HCT116 (cell line): ENCODE data around the gene PDE4D. TPM values are rescaled to one million over a fixed set of nuclear protein-coding genes. Genes with fewer than 3 reads are reported as not detected.

Experiments
- ATAC-seq: fragments of 200-7000 bp; cut with Tn5 transposase; 2 replicates; pipeline ENCODE4 v1.9.1; 2020; ENCODE audit warnings: mild to moderate bottlenecking, moderate library complexity
- BruUV-seq: library from RNA; stranded (reverse); fragments of 400-500 nt; replicated peaks from 2 replicates; lab custom pipeline; 2021; lab: Mats Ljungman, UMichigan
- CTCF ChIA-PET: fragments of 300-600 bp; sonication (Branson Sonifier 250); formaldehyde crosslinking; loops from one replicate; lab custom pipeline; 2021; ENCODE audit warnings: antibody characterized with exemption; lab: Charles Lee
- POLR2A ChIA-PET: fragments of 300-600, 350-600 bp; sonication (Branson Sonifier 250); formaldehyde crosslinking; loops from one replicate; lab custom pipeline; 2021; ENCODE audit warnings: antibody characterized with exemption; lab: Charles Lee
- RAD21 ChIA-PET, 2 experiments: fragments of 300-600 bp; sonication (Branson Sonifier 250); formaldehyde crosslinking; loops; one replicate each; lab custom pipeline; 2023; ENCODE audit warnings: low total read pairs in 2 of 2; ENCODE audit not compliant: uncharacterized antibody in 2 of 2, unreplicated experiment in 2 of 2, low non-redundant PET in 1 of 2; lab: Charles Lee
- DNase-seq: peaks from one replicate; pipeline ENCODE4 v3.0.0-alpha.2; 2010; ENCODE audit warnings: low read depth, low spot score
- H2AFZ ChIP-seq: fragments of 200-600 bp; shearing (Covaris generic), sonication (generic); 2 replicates; pipeline ENCODE4 v1.6.1; 2017; ENCODE audit warnings: low read depth, mixed run types, mixed read lengths, antibody characterized with exemption, low read length; ENCODE audit not compliant: poor library complexity, severe bottlenecking
- H3K27ac ChIP-seq: 2 replicates; pipeline ENCODE4 v1.5.1; 2012; ENCODE audit warnings: low read depth, low read length
- H3K27me3 ChIP-seq: fragments of 200-600 bp; sonication (generic); 2 replicates; pipeline ENCODE4 v1.6.1; 2016; ENCODE audit warnings: mixed run types, low read length, mixed read lengths; ENCODE audit not compliant: insufficient read depth
- H3K36me3 ChIP-seq, 2 experiments: fragments of 200-500 bp in 1 of 2; fragments of 200-600 bp in 1 of 2; sonication (Bioruptor generic) in 1 of 2; sonication (generic) in 1 of 2; 2 replicates each; pipeline versions ENCODE4 v1.5.1 to v1.6.1; 2014 to 2016; ENCODE audit warnings: low read length in 2 of 2, inconsistent platforms in 1 of 2, mixed read lengths in 1 of 2, mixed run types in 1 of 2; ENCODE audit not compliant: insufficient read depth in 2 of 2, control insufficient read depth in 1 of 2
- H3K4me1 ChIP-seq, 2 experiments: fragments of 200-600 bp in 1 of 2; sonication (generic) in 1 of 2; 2 replicates each; pipeline versions ENCODE4 v1.5.1 to v1.6.1; 2012 to 2017; ENCODE audit warnings: low read length in 2 of 2, inconsistent platforms in 1 of 2, mild to moderate bottlenecking in 1 of 2, mixed read lengths in 1 of 2, mixed run types in 1 of 2, moderate library complexity in 1 of 2; ENCODE audit not compliant: insufficient read depth in 2 of 2, control insufficient read depth in 1 of 2
- H3K4me2 ChIP-seq: fragments of 200-600 bp; sonication (generic); 2 replicates; pipeline ENCODE4 v1.6.1; 2017; ENCODE audit warnings: mixed run types, low read length, mixed read lengths
- H3K4me3 ChIP-seq, 2 experiments: fragments of 200-600 bp in 1 of 2; sonication (generic) in 1 of 2; replicated peaks in 1 of 2; 2 replicates each; pipeline ENCODE4 v1.5.1; 2011 to 2016; ENCODE audit warnings: low read length in 2 of 2, control low read depth in 1 of 2, low read depth in 1 of 2, mild to moderate bottlenecking in 1 of 2, mixed read lengths in 1 of 2, mixed run types in 1 of 2
- H3K79me2 ChIP-seq: fragments of 200-600 bp; sonication (generic); 2 replicates; pipeline ENCODE4 v1.6.1; 2017; ENCODE audit warnings: mild to moderate bottlenecking, mixed run types, low read length, moderate library complexity, mixed read lengths; ENCODE audit not compliant: insufficient read depth
- H3K9ac ChIP-seq: fragments of 200-600 bp; sonication (generic); 2 replicates; pipeline ENCODE4 v1.6.1; 2016; ENCODE audit warnings: low read length, mixed read lengths
- H3K9me2 ChIP-seq: fragments of 200-600 bp; sonication (generic), shearing (Covaris generic); 2 replicates; pipeline ENCODE4 v1.6.1; 2017; ENCODE audit warnings: mixed run types, mild to moderate bottlenecking, moderate library complexity; ENCODE audit not compliant: insufficient read depth
- H3K9me3 ChIP-seq, 2 experiments: fragments of 200-500 bp in 1 of 2; fragments of 200-600 bp in 1 of 2; sonication (Bioruptor generic) in 1 of 2; sonication (generic) in 1 of 2; 2 replicates each; pipeline ENCODE4 v1.6.1; 2014 to 2017; ENCODE audit warnings: low read length in 2 of 2, mixed read lengths in 2 of 2, inconsistent platforms in 1 of 2, low read depth in 1 of 2, mild to moderate bottlenecking in 1 of 2, mixed run types in 1 of 2, moderate library complexity in 1 of 2; ENCODE audit not compliant: control insufficient read depth in 1 of 2, insufficient read depth in 1 of 2
- H4K20me1 ChIP-seq: fragments of 200-600 bp; sonication (generic), shearing (Covaris generic); 2 replicates; pipeline ENCODE4 v1.6.1; 2017; ENCODE audit warnings: mixed run types, mild to moderate bottlenecking, moderate library complexity; ENCODE audit not compliant: insufficient read depth
- CBX3 ChIP-seq: IDR thresholded peaks from 2 replicates; pipeline ENCODE4 v1.6.1; 2012; ENCODE audit warnings: low read depth
- ELF1 ChIP-seq: IDR thresholded peaks from 2 replicates; pipeline ENCODE4 v1.6.1; 2012; ENCODE audit warnings: low read depth, borderline replicate concordance
- EZH2 ChIP-seq: fragments of 200-600 bp; sonication (generic); IDR thresholded peaks from 2 replicates; pipeline ENCODE4 v1.6.1; 2017; ENCODE audit warnings: antibody characterized with exemption, mixed run types
- EZH2phosphoT487 ChIP-seq: fragments of 200-600 bp; IDR thresholded peaks from 2 replicates; pipeline ENCODE4 v1.6.1; 2018; ENCODE audit warnings: antibody characterized with exemption, borderline replicate concordance
- FOSL1 ChIP-seq: IDR thresholded peaks from 2 replicates; pipeline ENCODE4 v1.6.1; 2012; ENCODE audit warnings: low read depth
- POLR2A ChIP-seq: IDR thresholded peaks from 2 replicates; pipeline ENCODE4 v1.7.0; 2011; ENCODE audit warnings: borderline replicate concordance; ENCODE audit not compliant: insufficient read depth, insufficient read length; ENCODE audit errors: extremely low read depth
- RAD21 ChIP-seq: IDR thresholded peaks from 2 replicates; pipeline ENCODE4 v1.6.1; 2012; ENCODE audit warnings: low read depth, mild to moderate bottlenecking
- REST ChIP-seq: IDR thresholded peaks from 2 replicates; pipeline ENCODE4 v1.6.1; 2012; ENCODE audit warnings: low read depth
- SRF ChIP-seq: IDR thresholded peaks from 2 replicates; pipeline ENCODE4 v1.6.1; 2012; ENCODE audit warnings: low read depth
- YY1 ChIP-seq: IDR thresholded peaks from 2 replicates; pipeline ENCODE4 v1.6.1; 2011; ENCODE audit warnings: low read length, low read depth, moderate library complexity, mild to moderate bottlenecking; ENCODE audit not compliant: insufficient replicate concordance; ENCODE audit errors: extremely low read depth
- ZNF274 ChIP-seq: fragments of 200-500 bp; sonication (Bioruptor generic); IDR thresholded peaks from 2 replicates; pipeline ENCODE4 v1.6.1; 2014; ENCODE audit warnings: mild to moderate bottlenecking, low read depth, low read length, inconsistent platforms
- intact Hi-C: fragments of 100-400 bp; cut with micrococcal nuclease; formaldehyde crosslinking; loops from 2 replicates; pipeline ENCODE4 v1.10.0; 2022
- total RNA-seq: library from RNA; stranded (reverse); gene quantifications from one replicate; pipeline ENCODE4 v1.2.1, GENCODE V29; 2021; ENCODE audit not compliant: unreplicated experiment
- TF ChIP-seq, protein P1 (sequence below), 3 experiments: fragments of 200-600 bp in 1 of 3; sonication (generic) in 1 of 3; IDR thresholded peaks in 2 of 3; conservative IDR thresholded peaks in 1 of 3; 2 replicates each; pipeline ENCODE4 v1.5.1; 2012 to 2017; ENCODE audit warnings: low read depth in 2 of 3, low read length in 2 of 3, antibody characterized with exemption in 1 of 3, borderline replicate concordance in 1 of 3, control low read depth in 1 of 3, mild to moderate bottlenecking in 1 of 3, mixed read lengths in 1 of 3, mixed run types in 1 of 3, moderate library complexity in 1 of 3; ENCODE audit not compliant: insufficient read depth in 1 of 3
- TF ChIP-seq, protein P2 (sequence below): IDR thresholded peaks from 2 replicates; pipeline ENCODE4 v1.6.1; 2012
- TF ChIP-seq, protein P3 (sequence below): IDR thresholded peaks from 2 replicates; pipeline ENCODE4 v1.6.1; 2012

Gene PDE4D
- total RNA-seq, 1 experiment from 2014 or later, result 1.1 TPM

DNA sequence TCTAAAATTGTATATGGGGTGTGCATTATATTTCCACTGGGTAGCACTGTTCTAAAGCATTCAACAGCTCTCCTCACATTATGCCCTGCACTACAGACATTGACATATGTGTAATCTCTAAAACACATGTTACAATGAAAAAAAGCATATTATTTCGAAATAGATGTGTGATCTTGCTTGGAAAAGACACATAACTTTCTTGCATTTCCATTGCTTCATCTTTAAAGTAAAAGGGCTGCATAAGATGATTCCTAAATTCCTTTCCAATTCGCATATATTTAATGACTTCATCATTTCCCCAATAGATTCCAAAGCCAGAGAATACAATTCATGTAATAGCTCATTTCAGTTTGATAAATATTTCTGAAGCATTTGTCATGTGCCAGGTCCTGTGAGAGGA, 566.9 kb downstream of the PDE4D start:
- ATAC-seq (no peak), DNase-seq (no peak)
- POLR2A ChIA-PET, result no interaction called here
- Histone ChIP-seq H3K36me3 (no peaks in the 10 kb centered on the region), H2AFZ (no peak overlapping the region), H3K4me2 (no peak overlapping the region), H3K79me2 (no peaks in the 10 kb centered on the region), H3K9me2 (no peaks in the 10 kb centered on the region), H4K20me1 (no peaks in the 10 kb centered on the region), H3K27ac (no peak overlapping the region), H3K9ac (no peak overlapping the region), H3K9me3 (no peaks in the 10 kb centered on the region), H3K4me1 (no peaks in the 10 kb centered on the region), H3K4me3 (no peak overlapping the region), H3K27me3 (peaks cover 18% of the 10 kb centered on the region)
- BruUV-seq, result no TSS peak
- intact Hi-C loops, result no loop called here
- RAD21 ChIA-PET, result no interaction called here
- CTCF ChIA-PET, result no interaction called here
- TF ChIP-seq POLR2A (no peak), RAD21 (no peak), REST (no peak), EZH2 (no peak), ZNF274 (no peak), CBX3 (no peak), EZH2phosphoT487 (no peak), FOSL1 (no peak), ELF1 (no peak), SRF (no peak), YY1 (no peak)
- TF ChIP-seq, protein P1, sequence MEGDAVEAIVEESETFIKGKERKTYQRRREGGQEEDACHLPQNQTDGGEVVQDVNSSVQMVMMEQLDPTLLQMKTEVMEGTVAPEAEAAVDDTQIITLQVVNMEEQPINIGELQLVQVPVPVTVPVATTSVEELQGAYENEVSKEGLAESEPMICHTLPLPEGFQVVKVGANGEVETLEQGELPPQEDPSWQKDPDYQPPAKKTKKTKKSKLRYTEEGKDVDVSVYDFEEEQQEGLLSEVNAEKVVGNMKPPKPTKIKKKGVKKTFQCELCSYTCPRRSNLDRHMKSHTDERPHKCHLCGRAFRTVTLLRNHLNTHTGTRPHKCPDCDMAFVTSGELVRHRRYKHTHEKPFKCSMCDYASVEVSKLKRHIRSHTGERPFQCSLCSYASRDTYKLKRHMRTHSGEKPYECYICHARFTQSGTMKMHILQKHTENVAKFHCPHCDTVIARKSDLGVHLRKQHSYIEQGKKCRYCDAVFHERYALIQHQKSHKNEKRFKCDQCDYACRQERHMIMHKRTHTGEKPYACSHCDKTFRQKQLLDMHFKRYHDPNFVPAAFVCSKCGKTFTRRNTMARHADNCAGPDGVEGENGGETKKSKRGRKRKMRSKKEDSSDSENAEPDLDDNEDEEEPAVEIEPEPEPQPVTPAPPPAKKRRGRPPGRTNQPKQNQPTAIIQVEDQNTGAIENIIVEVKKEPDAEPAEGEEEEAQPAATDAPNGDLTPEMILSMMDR (IDR thresholded peaks at IDR 0.05 in 2 of 3, conservative IDR thresholded peaks at IDR 0.05 in 1 of 3; ENCODE audit: borderline replicate concordance in 1 of 3, insufficient read depth in 1 of 3, low read depth in 2 of 3, low read length in 2 of 3), result no peak
- TF ChIP-seq, protein P2, sequence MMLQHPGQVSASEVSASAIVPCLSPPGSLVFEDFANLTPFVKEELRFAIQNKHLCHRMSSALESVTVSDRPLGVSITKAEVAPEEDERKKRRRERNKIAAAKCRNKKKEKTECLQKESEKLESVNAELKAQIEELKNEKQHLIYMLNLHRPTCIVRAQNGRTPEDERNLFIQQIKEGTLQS, result no peak
- TF ChIP-seq, protein P3, sequence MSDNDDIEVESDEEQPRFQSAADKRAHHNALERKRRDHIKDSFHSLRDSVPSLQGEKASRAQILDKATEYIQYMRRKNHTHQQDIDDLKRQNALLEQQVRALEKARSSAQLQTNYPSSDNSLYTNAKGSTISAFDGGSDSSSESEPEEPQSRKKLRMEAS, result no peak
